Tibial artery (tissue), 4 donors: ENCODE measurements around the gene RTP5.

Experiments
- DNase-seq, 2 donors: peaks; one replicate each; pipeline ENCODE4 v3.0.0-alpha.2; 2019
- H3K27ac ChIP-seq, 2 donors: fragments of 200-600 bp; sonication (generic) in 1 of 2; 1 replicate in 1 of 2; 2 replicates in 1 of 2; pipeline ENCODE4 v1.5.1; 2018 to 2019; ENCODE audit warnings: mild to moderate bottlenecking in 1 of 2
- H3K27me3 ChIP-seq, 2 donors: fragments of 200-600 bp; sonication (generic) in 1 of 2; one replicate each; pipeline versions ENCODE4 v1.5.1 to v1.6.0; 2016 to 2019
- H3K36me3 ChIP-seq, 3 donors: fragments of 200-600 bp; sonication (generic) in 2 of 3; one replicate each; pipeline ENCODE4 v1.5.1; 2016 to 2019; ENCODE audit warnings: mild to moderate bottlenecking in 2 of 3
- H3K4me1 ChIP-seq, 4 donors: fragments of 200-600 bp; sonication (generic) in 2 of 4; 1 replicate in 3 of 4; 2 replicates in 1 of 4; pipeline ENCODE4 v1.5.1; 2016 to 2019
- H3K4me3 ChIP-seq, 2 donors: fragments of 200-600 bp; sonication (generic) in 1 of 2; 1 replicate in 1 of 2; 2 replicates in 1 of 2; pipeline ENCODE4 v1.5.1; 2018 to 2019; ENCODE audit warnings: mild to moderate bottlenecking in 2 of 2
- H3K9me3 ChIP-seq, 3 donors: fragments of 200-600 bp; sonication (generic) in 1 of 3; one replicate each; pipeline ENCODE4 v1.5.1; 2016 to 2019
- CTCF ChIP-seq, 2 experiments: fragments of 200-600 bp in 1 of 2; fragments of 450-650 bp in 1 of 2; IDR thresholded peaks; one replicate each; pipeline ENCODE4 v1.5.1; 2017 to 2019; ENCODE audit warnings: antibody characterized with exemption in 2 of 2, mild to moderate bottlenecking in 1 of 2, moderate library complexity in 1 of 2
- intact Hi-C: fragments of 100-400 bp; cut with DNase I; formaldehyde crosslinking; loops from one replicate; pipeline ENCODE4 v1.15.0; 2023; ENCODE audit warnings: low total_unique reads

RTP5 gene

GRCh38 chr2:241895712-241896641 lies 26.4 kb downstream of the RTP5 start:
- H3K36me3 ChIP-seq: no peaks in the 10 kb centered on the region
- DNase-seq: peak; percentile 20 to 66
- no peak for TF ChIP-seq CTCF (IDR thresholded peaks at IDR 0.05)
- peak overlapping the region in 1 of 2 donors; percentile 44 for H3K27ac ChIP-seq
- peaks cover 0 to 24% of the 10 kb centered on the region in 2 donors for H3K27me3 ChIP-seq
- H3K9me3 ChIP-seq: no peaks in the 10 kb centered on the region
- intact Hi-C loops: no loop called here
- H3K4me3 ChIP-seq: no peak overlapping the region
- H3K4me1 ChIP-seq: peaks cover 0 to 17% (median 0%) of the 10 kb centered on the region in 4 donors

- intact Hi-C loops: no loop called here
- DNase-seq: peak in 1 of 2 donors; percentile 10
- TF ChIP-seq CTCF (IDR thresholded peaks at IDR 0.05): no peak
- H3K27ac ChIP-seq: no peak overlapping the region
- H3K27me3 ChIP-seq: peaks cover 0 to 32% of the 10 kb centered on the region in 2 donors
- H3K36me3 ChIP-seq: no peaks in the 10 kb centered on the region
- H3K4me1 ChIP-seq: peaks cover 0 to 25% (median under 1%) of the 10 kb centered on the region in 4 donors
- no peaks in the 10 kb centered on the region for H3K9me3 ChIP-seq
- H3K4me3 ChIP-seq: no peak overlapping the region
Measured at GRCh38 chr2:241896746-241897201, 27.2 kb downstream of the RTP5 start.

- H3K27me3 ChIP-seq: peaks cover 0 to 36% of the 10 kb centered on the region in 2 donors
- H3K27ac ChIP-seq: no peak overlapping the region
- no peaks in the 10 kb centered on the region for H3K9me3 ChIP-seq
- DNase-seq: peak in 1 of 2 donors; percentile 11
- no peak overlapping the region for H3K4me3 ChIP-seq
- H3K36me3 ChIP-seq: no peaks in the 10 kb centered on the region
- peaks cover 0 to 30% (median 4%) of the 10 kb centered on the region in 4 donors for H3K4me1 ChIP-seq
- no peak for TF ChIP-seq CTCF (IDR thresholded peaks at IDR 0.05)
- intact Hi-C loops: no loop called here
Measured at GRCh38 chr2:241897231-241897916, 27.8 kb downstream of the RTP5 start.

- intact Hi-C loops: no loop called here
- Histone ChIP-seq H3K36me3 (no peaks in the 10 kb centered on the region), H3K27me3 (peaks cover 0 to 47% of the 10 kb centered on the region in 2 donors), H3K4me3 (no peak overlapping the region), H3K27ac (no peak overlapping the region), H3K9me3 (no peaks in the 10 kb centered on the region), H3K4me1 (peaks cover 0 to 33% (median 5%) of the 10 kb centered on the region in 4 donors)
- DNase-seq: peak in 1 of 2 donors; percentile 15
- no peak for TF ChIP-seq CTCF (IDR thresholded peaks at IDR 0.05)
Measured at GRCh38 chr2:241898463-241899270, 29.1 kb downstream of the RTP5 start.
